GM23338 (cell line): Measurements from ENCODE around the gene TWSG1.

Experiments used
- CREB1 ChIP-seq: fragments of 250-450 bp; sonication (Bioruptor Pico); IDR thresholded peaks from 2 replicates; pipeline ENCODE4 v1.5.0; 2020; ENCODE audit warnings: low read depth, mild to moderate bottlenecking, moderate library complexity
- POLR2AphosphoS5 ChIP-seq: IDR thresholded peaks from 2 replicates; pipeline ENCODE4 v1.6.1; 2016; ENCODE audit warnings: antibody characterized with exemption, low read depth

DNA sequence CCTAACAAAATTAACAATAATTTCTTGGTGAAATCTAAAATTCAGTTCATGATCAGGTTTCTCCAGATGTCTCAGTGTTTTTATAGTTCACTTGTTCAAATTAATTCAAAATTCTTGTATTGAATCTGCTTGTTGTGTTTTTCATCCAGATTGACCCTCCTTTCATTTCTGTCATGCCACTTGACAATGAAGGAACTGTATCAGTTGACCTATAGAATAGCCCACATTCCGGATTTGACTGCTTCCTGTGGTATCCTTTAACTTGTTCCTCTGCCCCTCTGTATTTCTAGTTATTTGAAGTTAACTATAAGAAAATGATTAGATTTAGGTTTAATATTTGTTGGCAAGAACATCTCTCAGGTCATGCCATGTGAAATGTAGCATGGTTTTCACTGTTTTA, 53.3 kb downstream of the TWSG1 start:
- TF ChIP-seq CREB1 (no peak), POLR2AphosphoS5 (no peak)
